Sigmoid colon (tissue), 4 donors: Measurements from ENCODE around the gene UQCRFS1.
"Not testable (repeated sequence)": the region's sequence is repeated elsewhere in the genome, so short reads cannot be mapped to it uniquely, and the experiment has no call there.

Experiments used
- EP300 ChIP-seq, 4 donors: sonication (generic); formaldehyde crosslinking; IDR thresholded peaks; one replicate each; pipeline ENCODE4 v1.6.1; 2017; ENCODE audit warnings: antibody characterized with exemption in 4 of 4
- POLR2AphosphoS5 ChIP-seq, 4 donors: sonication (generic); formaldehyde crosslinking; IDR thresholded peaks; one replicate each; pipeline ENCODE4 v1.6.1; 2017; ENCODE audit warnings: antibody characterized with exemption in 4 of 4
- TF ChIP-seq, protein P1 (sequence below), 4 experiments: fragments of 450-650 bp in 3 of 4; fragments of 200-600 bp in 1 of 4; IDR thresholded peaks; one replicate each; pipeline ENCODE4 v1.5.1; 2016 to 2019; ENCODE audit warnings: antibody characterized with exemption in 4 of 4, mild to moderate bottlenecking in 3 of 4, moderate library complexity in 2 of 4

- TF ChIP-seq EP300, POLR2AphosphoS5 (IDR thresholded peaks at IDR 0.05): not testable (repeated sequence)
- TF ChIP-seq, protein P1, sequence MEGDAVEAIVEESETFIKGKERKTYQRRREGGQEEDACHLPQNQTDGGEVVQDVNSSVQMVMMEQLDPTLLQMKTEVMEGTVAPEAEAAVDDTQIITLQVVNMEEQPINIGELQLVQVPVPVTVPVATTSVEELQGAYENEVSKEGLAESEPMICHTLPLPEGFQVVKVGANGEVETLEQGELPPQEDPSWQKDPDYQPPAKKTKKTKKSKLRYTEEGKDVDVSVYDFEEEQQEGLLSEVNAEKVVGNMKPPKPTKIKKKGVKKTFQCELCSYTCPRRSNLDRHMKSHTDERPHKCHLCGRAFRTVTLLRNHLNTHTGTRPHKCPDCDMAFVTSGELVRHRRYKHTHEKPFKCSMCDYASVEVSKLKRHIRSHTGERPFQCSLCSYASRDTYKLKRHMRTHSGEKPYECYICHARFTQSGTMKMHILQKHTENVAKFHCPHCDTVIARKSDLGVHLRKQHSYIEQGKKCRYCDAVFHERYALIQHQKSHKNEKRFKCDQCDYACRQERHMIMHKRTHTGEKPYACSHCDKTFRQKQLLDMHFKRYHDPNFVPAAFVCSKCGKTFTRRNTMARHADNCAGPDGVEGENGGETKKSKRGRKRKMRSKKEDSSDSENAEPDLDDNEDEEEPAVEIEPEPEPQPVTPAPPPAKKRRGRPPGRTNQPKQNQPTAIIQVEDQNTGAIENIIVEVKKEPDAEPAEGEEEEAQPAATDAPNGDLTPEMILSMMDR (IDR thresholded peaks at IDR 0.05), result not testable (repeated sequence)
These were observed 5.4 kb downstream of the UQCRFS1 start for GRCh38 chr19:29207403-29208187.
